ENCODE data around the gene ZCCHC14.
"Not testable (repeated sequence)": the region's sequence is repeated elsewhere in the genome, so short reads cannot be mapped to it uniquely, and the experiment has no call there.

Gene ZCCHC14

GRCh38 chr16:87395181-87395842 is 97.5 kb downstream of the ZCCHC14 start:
- H3K4me3 ChIP-seq = no peak overlapping the region
- peak overlapping the region in 1 of 21 experiments; percentile 33 for H3K27ac ChIP-seq

GRCh38 chr16:87393680-87394055 is 99.2 kb downstream of the ZCCHC14 start:
- Histone ChIP-seq H3K27ac (peak overlapping the region in 13 of 21 experiments; percentile 29 to 99 (median 97)), H3K4me3 (peak overlapping the region; percentile 58 to 93 (median 78))

- peak overlapping the region; percentile 58 to 93 (median 78) for H3K4me3 ChIP-seq
- peak overlapping the region; percentile 75 to 99 (median 97) for H3K27ac ChIP-seq
Measured at GRCh38 chr16:87392821-87393679, 99.8 kb downstream of the ZCCHC14 start.

- Histone ChIP-seq H3K27ac (peak within 1 kb of the TSS; percentile 84 to 100 (median 97)), H3K4me3 (peak within 1 kb of the TSS; percentile 58 to 93 (median 78))
Measured at GRCh38 chr16:87391950-87392820, 100.6 kb downstream of the ZCCHC14 start, which contains the start of gene MAP1LC3B. Gene MAP1LC3B (plus strand): TSS chr16:87392336. CDS start chr16:87392428, 92 bp downstream.

GRCh38 chr16:87391324-87391949 is 101.4 kb downstream of the ZCCHC14 start:
- Histone ChIP-seq H3K4me3 (peak overlapping the region; percentile 58 to 93 (median 78)), H3K27ac (peak overlapping the region; percentile 78 to 100 (median 97))

GRCh38 chr16:87390641-87391323 is 102.0 kb downstream of the ZCCHC14 start:
- peak overlapping the region in 4 of 7 experiments; percentile 58 to 88 (median 75) for H3K4me3 ChIP-seq
- peak overlapping the region in 17 of 21 experiments; percentile 90 to 99 (median 97) for H3K27ac ChIP-seq

GRCh38 chr16:87389914-87390313 is 102.9 kb downstream of the ZCCHC14 start:
- not testable (repeated sequence) for H3K27ac ChIP-seq

GRCh38 chr16:87389245-87389644 is 103.6 kb downstream of the ZCCHC14 start:
- H3K27ac ChIP-seq = peak overlapping the region in 14 of 21 experiments; percentile 15 to 92 (median 82)
- H3K4me3 ChIP-seq = no peak overlapping the region

More at GRCh38 chr16:87389914-87390313, 102.9 kb downstream of the ZCCHC14 start:
- not testable (repeated sequence) for H3K4me3 ChIP-seq

GRCh38 chr16:87388818-87389134 is 104.0 kb downstream of the ZCCHC14 start:
- H3K27ac ChIP-seq = peak overlapping the region in 20 of 21 experiments; percentile 28 to 92 (median 82)
- H3K4me3 ChIP-seq = peak overlapping the region in 1 of 7 experiments; percentile 4

- H3K27ac ChIP-seq = peak overlapping the region; percentile 49 to 92 (median 81)
- H3K4me3 ChIP-seq = peak overlapping the region in 2 of 7 experiments; percentile 4
Measured at GRCh38 chr16:87387942-87388817, 104.6 kb downstream of the ZCCHC14 start.

GRCh38 chr16:87384875-87385167 is 108.0 kb downstream of the ZCCHC14 start:
- peak overlapping the region in 18 of 21 experiments; percentile 66 to 97 (median 90) for H3K27ac ChIP-seq
- peak overlapping the region in 5 of 7 experiments; percentile 61 to 89 (median 77) for H3K4me3 ChIP-seq

GRCh38 chr16:87384162-87384874 is 108.5 kb downstream of the ZCCHC14 start:
- H3K27ac ChIP-seq = peak overlapping the region in 20 of 21 experiments; percentile 66 to 97 (median 89)
- peak overlapping the region; percentile 61 to 90 (median 77) for H3K4me3 ChIP-seq

GRCh38 chr16:87383505-87384161 is 109.2 kb downstream of the ZCCHC14 start, which contains the start of gene FBXO31:
Gene FBXO31 (minus strand): TSS chr16:87383776. CDS start chr16:87383744, 32 bp downstream.
- Histone ChIP-seq H3K27ac (peak within 1 kb of the TSS; percentile 66 to 97 (median 89)), H3K4me3 (peak within 1 kb of the TSS; percentile 61 to 90 (median 77))

- Histone ChIP-seq H3K4me3 (peak overlapping the region; percentile 61 to 90 (median 77)), H3K27ac (peak overlapping the region in 20 of 21 experiments; percentile 66 to 97 (median 89))
Measured at GRCh38 chr16:87382023-87382785, 110.6 kb downstream of the ZCCHC14 start.

GRCh38 chr16:87380881-87381280 is 111.9 kb downstream of the ZCCHC14 start:
- peak overlapping the region in 2 of 7 experiments; percentile 1 to 25 for H3K4me3 ChIP-seq
- H3K27ac ChIP-seq = peak overlapping the region in 13 of 21 experiments; percentile 8 to 66 (median 38)
